HG02938 (cell line): Measurements from ENCODE around the gene CEMIP2.
"Not testable (repeated sequence)": the region's sequence is repeated elsewhere in the genome, so short reads cannot be mapped to it uniquely, and the experiment has no call there.

Experiments used
- ATAC-seq: cut with Tn5 transposase; IDR thresholded peaks from one replicate; pipeline ENCODE4 v1.9.1; 2021; ENCODE audit warnings: mild to moderate bottlenecking, moderate library complexity; ENCODE audit not compliant: unreplicated experiment

The CEMIP2 gene

DNA sequence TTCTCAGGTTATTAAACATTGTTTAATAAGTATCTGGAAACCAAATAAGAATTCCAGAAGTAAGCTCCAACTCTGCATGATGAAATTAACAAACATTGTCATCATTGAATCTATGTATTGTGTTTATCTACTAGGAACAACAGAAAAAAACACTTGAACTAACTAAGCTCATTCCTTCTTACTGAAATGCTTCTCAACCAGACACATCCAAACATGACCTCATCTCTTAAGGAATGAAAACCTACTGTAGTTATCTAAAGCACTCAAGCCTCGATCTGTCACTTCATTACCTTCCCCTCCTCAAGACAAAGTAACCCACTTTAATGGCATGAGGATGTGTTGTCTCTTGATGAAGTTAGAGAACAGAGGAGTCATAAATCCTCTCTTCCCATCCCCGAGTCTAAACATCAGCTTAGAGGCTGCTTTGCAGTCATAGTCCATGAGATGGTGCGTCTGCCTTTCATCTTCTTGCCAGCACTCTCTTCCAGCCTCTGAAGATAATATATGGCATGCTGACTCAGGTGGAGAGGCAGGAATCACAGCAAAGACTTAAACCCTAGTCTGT lies 86.5 kb downstream of the CEMIP2 start:
- no peak for ATAC-seq

DNA sequence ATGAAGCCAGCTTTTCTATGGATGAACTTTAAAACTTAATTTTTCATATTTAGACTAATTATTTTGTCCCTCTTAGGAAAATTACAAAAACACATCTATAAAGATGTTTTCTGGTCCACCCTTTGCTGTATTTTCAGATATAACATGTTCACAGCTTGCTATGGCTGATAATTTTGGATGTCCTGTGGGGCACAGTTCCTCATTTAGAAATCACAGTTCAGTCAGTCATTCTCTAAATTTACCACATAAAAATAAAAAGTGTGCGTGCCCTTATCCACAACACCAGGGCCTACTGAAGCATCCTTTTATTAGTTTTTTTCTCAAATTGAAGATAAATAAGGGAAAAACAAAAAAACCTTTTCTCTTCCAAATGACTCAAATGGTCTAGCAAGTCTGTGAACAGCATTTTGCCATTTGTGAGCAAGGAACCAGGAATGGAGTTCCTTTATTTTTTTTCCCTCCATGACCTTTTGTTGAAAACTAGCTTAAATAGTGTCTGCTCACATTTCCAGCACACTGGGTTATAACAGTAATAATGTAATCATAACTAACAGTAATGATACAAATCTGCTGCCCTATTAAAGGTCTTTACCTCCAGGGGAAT lies 87.1 kb downstream of the CEMIP2 start:
- ATAC-seq, result peak; percentile 62

DNA sequence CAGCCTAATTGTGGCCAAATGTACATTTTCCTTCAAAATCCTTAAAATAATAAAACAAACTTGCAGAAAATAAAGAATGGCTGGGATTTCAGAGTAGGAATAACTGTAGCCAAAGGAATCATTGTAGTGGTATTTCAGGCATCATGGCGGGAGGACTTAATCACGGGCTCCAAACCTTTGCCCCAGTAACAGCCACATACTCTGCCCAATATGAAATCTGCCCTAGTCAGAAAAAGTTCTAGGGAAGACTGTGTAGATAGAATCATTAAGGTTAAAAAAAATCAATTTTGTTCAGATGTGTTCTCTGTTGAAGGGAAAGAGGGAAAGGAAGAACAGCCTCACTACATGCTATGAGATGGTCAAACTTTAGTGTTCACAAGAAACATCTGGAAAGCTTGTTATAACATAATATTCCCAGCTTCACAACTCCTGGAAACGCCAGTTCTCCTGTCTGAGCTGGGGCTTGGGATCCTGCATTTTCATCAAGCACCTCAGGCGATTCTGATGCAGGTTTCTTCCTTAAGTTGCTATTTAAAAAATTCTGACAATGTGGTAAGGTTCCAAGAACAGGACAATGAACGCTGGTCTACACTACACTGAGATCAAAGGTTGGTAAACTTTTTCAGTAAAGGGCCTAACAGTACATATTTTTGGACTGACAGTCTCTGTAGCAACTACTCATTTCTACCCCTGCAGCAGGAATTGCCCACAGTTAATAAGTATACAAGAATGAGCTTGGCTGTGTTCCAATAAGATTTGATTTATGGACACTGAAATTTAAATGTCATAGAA lies 87.9 kb downstream of the CEMIP2 start:
- no peak for ATAC-seq

DNA sequence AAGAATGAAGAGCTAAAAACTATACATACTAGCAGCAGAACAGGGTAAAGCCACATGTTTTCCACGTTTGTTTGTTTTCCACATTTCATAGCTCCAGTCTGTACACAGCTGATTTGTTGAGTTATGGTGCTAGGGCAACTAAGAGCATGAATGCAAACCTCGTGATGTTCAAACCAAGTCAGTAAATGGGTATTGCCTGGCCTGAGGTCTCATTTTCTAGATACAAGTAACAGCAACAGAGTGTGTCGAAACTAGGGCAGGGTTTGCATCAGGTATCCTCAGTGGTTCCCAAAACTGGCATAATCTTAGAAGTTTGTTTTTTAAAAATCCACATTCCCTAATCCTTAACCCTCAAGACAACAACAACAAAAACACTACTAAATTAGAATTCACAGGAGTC lies 89.3 kb downstream of the CEMIP2 start:
- ATAC-seq, result no peak

DNA sequence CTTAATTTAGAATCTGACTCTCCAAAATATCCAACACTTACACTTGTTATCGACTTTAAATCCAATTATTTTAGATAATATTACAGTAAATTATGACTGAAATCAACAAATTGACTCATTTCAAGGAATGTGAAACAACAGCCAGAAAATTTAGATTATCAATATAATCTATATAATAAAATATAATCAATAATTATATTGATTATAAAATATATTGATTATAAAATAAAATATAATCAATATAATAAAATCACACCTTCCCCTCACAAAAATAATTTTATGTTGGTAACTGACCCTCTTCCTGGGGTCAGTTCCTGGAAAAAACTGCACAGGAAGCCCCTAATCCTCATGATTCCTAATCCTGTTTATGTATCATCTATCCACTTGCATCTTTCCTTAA lies 91.1 kb downstream of the CEMIP2 start:
- ATAC-seq, result no peak

DNA sequence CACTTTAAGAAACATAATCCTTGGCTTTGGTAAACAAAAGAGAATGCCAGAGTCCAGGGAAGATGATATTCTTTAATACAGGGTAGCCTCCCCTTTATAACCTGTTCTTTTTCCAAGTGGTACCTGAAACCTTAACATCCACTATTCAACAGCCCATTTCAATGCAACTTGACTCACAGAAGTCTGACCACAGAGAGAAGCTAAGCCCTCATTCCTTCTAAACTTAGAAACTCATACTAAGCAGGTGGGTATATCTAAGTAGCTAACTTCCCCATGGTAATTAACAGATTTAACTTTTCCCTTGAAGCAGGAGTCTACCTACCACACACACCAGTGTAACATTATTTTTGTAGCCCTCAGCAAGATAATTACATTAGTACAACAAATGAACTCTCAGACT lies 91.9 kb downstream of the CEMIP2 start:
- ATAC-seq, result no peak

DNA sequence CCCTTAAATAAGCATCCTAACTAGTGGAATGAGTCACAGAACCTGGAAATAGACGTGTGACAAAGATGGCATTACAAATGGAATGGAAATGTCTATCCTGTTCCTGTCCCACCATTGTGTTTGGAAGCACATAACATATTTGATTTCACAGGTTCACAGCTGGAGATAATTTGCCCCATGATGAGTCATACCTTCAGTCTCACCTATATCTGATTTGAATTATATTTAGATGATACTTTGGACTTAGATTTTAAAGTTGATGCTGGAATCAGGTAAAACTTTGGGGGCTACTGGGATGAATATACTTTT lies 92.5 kb downstream of the CEMIP2 start:
- no peak for ATAC-seq

DNA sequence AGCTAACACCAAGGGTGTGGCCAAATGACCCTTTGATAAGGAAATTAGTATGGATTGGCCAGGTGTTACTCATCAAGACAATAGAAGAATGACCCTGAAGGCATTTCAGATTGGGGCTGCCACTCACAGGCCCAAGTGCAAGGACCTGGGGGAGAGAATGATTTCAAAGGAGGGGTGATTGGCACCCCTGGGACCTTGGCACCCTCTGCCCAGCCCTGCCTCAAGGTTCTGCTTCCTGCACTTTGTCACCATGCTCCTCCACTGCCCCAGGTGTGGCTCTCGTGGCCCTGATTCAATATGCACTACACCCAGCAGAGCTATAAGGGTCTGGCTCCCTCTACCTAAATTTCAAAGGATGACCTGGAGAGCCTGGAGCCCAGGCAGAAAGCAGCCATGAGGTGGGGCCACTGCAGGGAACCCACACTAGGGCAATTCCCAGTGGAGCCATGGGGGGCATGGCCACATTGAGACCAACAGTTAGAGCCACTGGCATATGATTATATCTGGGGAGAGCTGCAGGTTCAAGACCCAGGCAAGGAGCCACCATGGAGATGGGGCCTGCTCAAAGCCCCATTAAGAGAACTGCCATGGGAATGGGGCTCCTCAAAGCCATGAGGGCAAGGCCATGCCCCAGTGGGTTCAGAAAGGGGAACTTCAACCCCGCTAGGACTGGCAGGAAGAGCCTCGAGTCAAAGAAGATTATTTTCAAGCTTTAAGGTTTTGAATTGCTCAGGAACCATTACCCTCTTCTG lies 93.0 kb downstream of the CEMIP2 start:
- no peak for ATAC-seq

DNA sequence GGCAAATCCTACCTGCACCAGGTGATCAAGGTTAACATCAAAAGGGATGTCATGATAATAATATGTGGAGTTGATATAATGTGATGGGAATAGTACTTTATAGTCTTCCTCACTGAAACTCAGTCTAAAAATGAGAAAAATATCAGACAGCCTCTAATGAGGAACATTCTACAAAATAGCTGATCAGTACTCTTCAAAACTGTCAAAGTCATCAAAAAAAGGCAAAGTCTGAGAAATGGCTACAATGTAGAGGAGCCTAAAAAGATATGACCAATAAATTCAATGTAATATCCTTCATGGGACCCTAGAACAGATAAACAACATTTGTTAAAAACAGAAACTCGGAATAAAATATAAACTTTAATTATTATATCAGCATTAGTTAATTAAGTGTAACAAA lies 95.7 kb downstream of the CEMIP2 start:
- ATAC-seq, result no peak

DNA sequence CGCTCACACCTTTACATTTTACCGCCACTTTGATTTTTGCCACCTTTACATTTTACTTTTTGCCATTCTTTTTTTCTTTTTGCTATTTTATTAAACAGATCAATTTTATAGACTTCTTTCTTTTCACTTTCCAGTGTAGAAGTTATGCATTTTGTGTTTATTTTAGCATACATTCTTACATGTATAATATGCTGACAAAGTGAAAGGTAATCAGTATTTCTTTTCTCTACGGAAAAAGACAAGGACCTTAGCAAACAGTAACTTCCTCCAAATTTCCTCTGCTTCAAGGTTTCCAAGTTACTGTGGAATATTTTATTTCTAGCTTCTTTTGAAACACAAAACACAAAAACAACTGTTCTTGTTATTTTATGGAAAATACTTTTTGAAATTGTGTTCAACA lies 97.0 kb downstream of the CEMIP2 start:
- no peak for ATAC-seq

DNA sequence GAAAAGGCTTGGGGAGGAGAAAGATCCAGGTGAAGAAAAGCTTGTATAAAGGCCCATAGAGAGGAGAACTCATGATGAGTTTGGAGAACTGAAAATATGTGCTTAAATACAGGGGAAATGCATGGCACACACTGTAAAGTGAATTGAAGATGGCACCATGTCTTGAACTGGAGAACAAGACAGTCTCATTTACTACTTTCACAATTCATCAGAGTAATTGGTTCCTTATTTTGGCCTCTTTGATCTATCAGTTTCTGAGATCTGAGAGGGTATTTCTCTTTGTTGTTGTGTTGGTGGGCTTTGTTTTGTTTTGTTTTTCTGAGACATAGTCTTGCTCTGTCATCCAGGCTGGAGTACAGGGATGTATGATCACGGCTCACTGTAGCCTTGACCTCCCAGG lies 98.2 kb downstream of the CEMIP2 start:
- no peak for ATAC-seq

DNA sequence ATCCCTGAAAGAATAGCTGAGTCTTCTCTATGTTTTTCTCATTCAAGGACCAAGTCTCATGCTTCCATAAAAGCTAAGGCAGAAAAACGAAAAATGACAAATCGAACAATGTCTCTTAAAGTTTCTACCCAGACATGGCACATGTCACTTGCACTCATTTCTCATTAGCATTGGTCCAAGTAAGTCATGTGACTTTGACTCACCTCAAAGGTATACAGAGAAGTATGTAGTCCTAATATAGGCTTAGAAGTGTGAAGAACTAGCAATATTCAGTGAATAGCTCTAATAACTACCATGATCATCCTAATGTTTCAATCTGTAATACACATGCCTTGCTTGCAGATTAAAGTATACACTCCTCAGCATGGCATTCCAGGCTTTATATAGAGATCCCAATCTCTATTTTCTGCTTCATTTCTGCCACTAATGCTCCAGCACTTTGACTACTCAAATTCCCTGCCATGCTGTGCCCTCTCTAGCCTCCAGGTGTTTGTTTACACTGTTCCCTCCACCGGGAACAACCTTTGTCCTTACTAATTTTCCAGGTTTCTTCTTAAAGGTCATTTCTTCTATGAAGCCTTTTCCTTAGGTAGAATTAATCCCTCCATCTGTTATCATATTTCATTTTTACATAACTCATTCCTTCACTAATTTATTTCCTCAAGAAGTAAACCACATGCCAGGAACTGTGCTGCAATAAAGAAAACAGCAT lies 98.9 kb downstream of the CEMIP2 start:
- no peak for ATAC-seq

DNA sequence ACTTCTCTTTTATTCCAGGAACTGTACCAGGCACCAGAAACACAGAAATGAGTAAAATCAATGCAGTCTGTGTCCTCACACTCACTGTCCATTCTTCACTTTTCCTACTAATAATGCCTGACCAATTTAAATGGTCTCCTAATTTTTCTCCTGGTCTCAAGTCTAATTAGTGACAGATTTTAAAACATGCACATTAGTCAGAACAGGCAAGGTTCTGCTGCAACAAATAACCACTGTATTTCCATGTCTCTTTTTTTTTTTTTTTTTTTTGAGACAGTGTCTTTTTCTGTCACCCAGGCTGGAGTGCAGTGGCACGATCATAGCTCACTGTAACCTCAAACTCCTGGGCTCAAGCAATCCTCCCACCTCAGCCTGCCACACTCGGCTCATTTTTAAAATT lies 99.6 kb downstream of the CEMIP2 start:
- no peak for ATAC-seq

DNA sequence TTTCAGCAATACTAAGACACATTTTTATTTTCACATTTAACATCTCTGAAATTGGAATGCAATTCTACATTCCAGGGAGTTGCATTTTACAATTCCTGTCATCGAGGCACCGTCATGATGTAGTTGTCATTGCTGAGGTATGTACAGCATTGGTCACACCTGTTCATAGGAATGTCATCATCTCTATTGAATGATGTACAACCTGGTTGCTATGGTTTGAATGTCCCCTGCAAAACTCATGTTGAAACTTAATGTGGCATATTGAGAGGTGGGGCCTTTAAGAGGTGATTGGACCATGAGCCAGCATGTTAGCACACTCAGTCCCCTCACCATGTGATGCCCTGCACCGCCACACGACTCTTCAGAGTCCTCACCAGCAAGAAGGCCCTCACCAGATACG lies 103.1 kb downstream of the CEMIP2 start:
- ATAC-seq, result no peak

DNA sequence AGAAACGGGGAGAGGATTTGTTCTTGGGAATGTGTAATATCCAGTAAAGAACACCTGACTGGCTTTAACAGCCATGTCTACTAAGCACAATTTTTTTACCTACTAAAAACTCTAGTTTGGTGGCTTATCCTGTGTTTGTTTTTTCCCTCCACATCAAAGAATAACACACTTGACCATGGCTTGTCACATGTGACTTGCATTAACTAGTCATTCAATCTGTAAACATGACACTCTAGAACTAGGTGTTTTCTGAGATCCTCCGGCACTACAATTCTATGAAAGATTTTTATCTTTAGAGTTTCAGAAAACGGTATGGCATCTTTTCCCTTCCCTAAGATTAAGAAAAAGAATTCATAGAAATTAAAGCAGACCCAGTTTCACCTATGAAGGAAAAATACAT lies 103.7 kb downstream of the CEMIP2 start:
- no peak for ATAC-seq

DNA sequence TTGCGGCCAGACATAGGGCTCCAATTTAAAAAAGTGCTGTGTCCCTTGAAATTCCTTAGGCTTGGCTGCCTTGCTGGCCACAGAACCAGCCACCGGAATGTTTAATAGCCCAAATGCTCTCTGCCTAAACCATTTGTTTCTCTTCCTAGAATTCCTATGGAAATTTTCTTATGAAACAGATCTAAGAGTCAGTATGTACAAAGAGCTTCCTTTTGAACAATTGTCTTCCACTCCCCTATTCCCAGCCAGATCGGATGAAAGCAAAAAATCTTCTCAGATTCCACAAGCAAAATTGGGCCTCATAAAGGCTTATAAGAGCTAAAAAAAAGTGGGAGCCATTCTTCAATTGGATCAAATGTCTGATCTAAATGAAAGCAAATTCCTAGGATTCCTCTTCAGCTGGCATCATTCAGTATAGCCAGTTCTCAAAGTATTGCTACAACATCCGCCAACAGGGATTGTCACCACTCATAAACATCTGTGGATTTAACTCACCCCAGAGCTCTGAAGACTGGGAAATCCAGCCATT lies 104.3 kb downstream of the CEMIP2 start:
- no peak for ATAC-seq

DNA sequence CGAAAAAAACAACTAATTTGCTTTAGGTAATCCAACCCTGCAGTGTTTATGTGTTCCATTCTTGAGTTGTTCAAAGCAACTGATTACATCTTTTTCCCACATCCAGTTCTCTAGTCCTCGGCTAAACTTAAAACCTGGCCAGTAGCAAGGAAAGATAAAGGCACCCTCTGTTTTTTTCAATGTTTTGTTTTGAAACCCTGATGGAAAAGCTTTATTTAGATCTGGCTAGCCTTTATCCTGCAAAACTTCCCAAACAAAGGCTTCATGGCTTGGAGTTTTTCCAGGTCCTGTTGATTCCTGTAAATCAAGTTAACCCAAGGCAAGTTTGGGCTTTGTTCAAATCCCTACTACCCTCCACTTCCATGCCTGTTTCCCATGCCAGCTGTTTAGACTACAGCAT lies 105.1 kb downstream of the CEMIP2 start:
- ATAC-seq, result no peak

DNA sequence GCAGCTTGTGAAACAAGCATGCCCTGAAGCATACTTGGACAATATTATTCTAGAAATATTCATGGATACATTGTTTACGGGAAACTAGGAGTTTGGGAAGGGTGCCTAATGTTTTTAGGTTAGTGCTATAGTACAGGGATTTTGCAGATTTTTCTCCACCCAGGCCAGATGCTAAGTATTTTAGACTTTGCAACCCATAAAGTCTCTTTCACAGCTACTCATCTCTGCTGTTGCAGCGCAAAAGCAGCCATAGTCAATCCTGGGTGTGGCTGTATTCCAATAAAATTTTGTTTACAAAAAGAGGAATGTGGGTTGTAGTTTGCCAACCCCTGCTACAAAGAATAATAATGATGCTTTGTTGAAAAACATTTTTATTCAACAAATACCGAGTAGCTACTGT lies 106.2 kb downstream of the CEMIP2 start:
- ATAC-seq, result no peak

DNA sequence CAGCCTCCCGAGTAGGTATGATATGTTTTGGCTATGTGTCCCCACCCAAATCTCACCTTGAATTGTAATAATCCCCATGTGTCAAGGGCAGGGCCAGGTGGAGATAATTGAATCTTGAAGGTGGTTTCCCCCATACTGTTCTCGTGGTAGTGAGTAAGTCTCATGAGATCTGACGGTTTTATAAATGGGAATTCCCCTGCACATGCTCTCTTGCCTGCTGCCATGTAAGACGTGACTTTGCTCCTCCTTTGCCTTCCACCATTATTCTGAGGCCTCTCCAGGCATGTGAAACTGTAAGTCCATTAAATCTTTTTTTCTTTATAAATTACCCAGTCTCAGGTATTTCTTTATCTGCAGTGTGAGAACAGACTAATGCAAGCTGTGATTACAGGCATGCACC lies 111.0 kb downstream of the CEMIP2 start:
- ATAC-seq, result not testable (repeated sequence)

DNA sequence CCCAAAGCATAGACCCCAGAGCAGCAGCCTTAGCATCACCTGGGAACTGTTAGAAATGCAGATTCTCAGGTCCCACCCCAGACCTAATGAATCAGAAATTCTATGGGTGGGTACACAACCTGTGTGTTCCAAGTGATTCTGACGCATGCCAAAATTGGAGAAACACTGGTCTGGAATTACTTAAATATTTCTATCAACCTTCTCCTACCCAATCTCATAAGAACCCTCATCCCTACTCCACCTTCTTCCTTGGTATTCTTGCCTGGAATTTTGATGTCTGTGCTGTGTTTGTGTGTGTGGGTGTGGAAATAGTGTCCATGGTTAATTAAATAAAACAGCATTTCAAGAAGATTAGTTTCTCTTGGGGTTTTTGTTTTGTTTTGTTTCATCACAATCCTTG lies 111.8 kb downstream of the CEMIP2 start:
- ATAC-seq, result no peak

DNA sequence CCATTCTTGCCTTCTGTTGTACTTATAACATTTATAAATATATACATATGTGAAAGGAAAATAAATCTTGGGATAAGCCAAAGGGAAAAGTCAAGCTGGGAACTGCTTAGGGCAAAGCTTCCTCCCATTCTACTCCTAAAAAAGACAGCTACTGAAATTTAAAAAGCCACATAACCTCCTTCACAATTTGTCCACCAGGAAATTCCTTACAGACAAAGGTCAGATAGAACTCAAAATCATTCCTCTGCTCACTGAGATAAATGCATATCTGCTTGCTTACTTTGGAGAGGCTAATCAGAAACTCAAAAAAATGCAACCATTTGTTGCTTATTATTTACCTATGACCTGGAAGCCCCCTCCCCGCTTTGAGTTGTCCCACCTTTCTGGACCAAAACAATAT lies 112.5 kb downstream of the CEMIP2 start:
- no peak for ATAC-seq
